Activated T-helper 2 cell treated with anti-CD3 and anti-CD28 coated beads, Interferon-gamma antibody, Interleukin-2, Interleukin-4, amounts not matched to agents 10 μg/mL and 5 μg/mL and 100 μg/mL, durations not matched to agents 14 hours and 24 hours and 36 hours (primary cell): Measurements from ENCODE around the gene TCP11X1. TPM values are rescaled to one million over a fixed set of nuclear protein-coding genes. Genes with fewer than 3 reads are reported as not detected.
"Not testable (repeated sequence)": the region's sequence is repeated elsewhere in the genome, so short reads cannot be mapped to it uniquely, and the experiment has no call there.

Source experiments
- DNase-seq: peaks from one replicate; pipeline ENCODE4 v3.0.0; 2021; ENCODE audit warnings: low spot score
- H3K27ac Mint-ChIP-seq: one replicate; pipeline ENCODE4 v1.8.0; 2021; ENCODE audit warnings: mixed read lengths
- H3K27me3 Mint-ChIP-seq: one replicate; pipeline ENCODE4 v1.8.0; 2021; ENCODE audit warnings: low read depth, mixed read lengths
- H3K36me3 Mint-ChIP-seq: one replicate; pipeline ENCODE4 v1.8.0; 2021; ENCODE audit warnings: low read depth, mixed read lengths
- H3K4me1 Mint-ChIP-seq: one replicate; pipeline ENCODE4 v1.8.0; 2021; ENCODE audit warnings: low read depth, mixed read lengths
- H3K4me3 Mint-ChIP-seq: one replicate; pipeline ENCODE4 v1.8.0; 2021; ENCODE audit warnings: low read depth, mild to moderate bottlenecking, moderate library complexity, mixed read lengths
- H3K9me3 Mint-ChIP-seq: one replicate; pipeline ENCODE4 v1.8.0; 2021; ENCODE audit warnings: mixed read lengths
- intact Hi-C: fragments of 100-400 bp; cut with micrococcal nuclease; formaldehyde crosslinking; loops from one replicate; pipeline ENCODE4 v1.15.1; 2023
- total RNA-seq: library from RNA; stranded (reverse); gene quantifications from 2 replicates; pipeline ENCODE4 v1.2.3, GENCODE V29; 2022

The TCP11X1 gene
- not detected in 2 replicates for total RNA-seq

GRCh38 chrX:102214986-102215385 is at the start of gene TCP11X1:
TCP11X1 (plus strand) TSS chrX:102215301.
- H3K4me3 Mint-ChIP-seq, DNase-seq, H3K27me3 Mint-ChIP-seq, H3K36me3 Mint-ChIP-seq, H3K27ac Mint-ChIP-seq, intact Hi-C loops, H3K9me3 Mint-ChIP-seq, H3K4me1 Mint-ChIP-seq: not testable (repeated sequence)

GRCh38 chrX:102185967-102186720 is 29.0 kb upstream of the TCP11X1 start:
- no peak overlapping the region for H3K4me3 Mint-ChIP-seq
- peaks cover 3% of the 10 kb centered on the region for H3K9me3 Mint-ChIP-seq
- intact Hi-C loops: no loop called here
- H3K27ac Mint-ChIP-seq: no peak overlapping the region
- H3K27me3 Mint-ChIP-seq: no peaks in the 10 kb centered on the region
- H3K36me3 Mint-ChIP-seq: no peaks in the 10 kb centered on the region
- no peak for DNase-seq
- no peaks in the 10 kb centered on the region for H3K4me1 Mint-ChIP-seq

DNA sequence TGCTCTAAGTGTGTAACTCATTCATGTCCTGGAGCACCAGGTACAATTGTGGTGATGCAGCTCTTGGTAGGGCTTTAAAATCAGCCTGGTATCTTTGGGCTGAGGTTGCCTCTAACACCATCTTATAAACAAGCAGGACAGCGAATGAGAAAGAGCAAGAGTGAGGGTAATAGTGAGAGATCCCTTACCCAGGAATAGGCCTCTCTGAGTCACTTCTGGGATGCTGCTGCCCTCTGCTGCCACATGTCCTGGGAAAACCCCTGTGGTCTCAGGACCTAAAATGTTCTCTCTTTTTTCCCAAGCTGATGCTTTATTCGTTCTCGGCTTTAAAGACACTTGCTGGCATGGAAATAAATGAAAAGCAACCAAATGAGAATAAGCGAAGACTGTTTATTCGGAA is 7.2 kb upstream of the TCP11X1 start:
- DNase-seq, H3K27me3 Mint-ChIP-seq, H3K9me3 Mint-ChIP-seq, H3K36me3 Mint-ChIP-seq, H3K4me3 Mint-ChIP-seq, H3K4me1 Mint-ChIP-seq, H3K27ac Mint-ChIP-seq, intact Hi-C loops: not testable (repeated sequence)

GRCh38 chrX:102216497-102216896 is 1.4 kb downstream of the TCP11X1 start:
- H3K9me3 Mint-ChIP-seq, H3K27me3 Mint-ChIP-seq, DNase-seq, H3K36me3 Mint-ChIP-seq, H3K27ac Mint-ChIP-seq, H3K4me1 Mint-ChIP-seq, H3K4me3 Mint-ChIP-seq, intact Hi-C loops: not testable (repeated sequence)

DNA sequence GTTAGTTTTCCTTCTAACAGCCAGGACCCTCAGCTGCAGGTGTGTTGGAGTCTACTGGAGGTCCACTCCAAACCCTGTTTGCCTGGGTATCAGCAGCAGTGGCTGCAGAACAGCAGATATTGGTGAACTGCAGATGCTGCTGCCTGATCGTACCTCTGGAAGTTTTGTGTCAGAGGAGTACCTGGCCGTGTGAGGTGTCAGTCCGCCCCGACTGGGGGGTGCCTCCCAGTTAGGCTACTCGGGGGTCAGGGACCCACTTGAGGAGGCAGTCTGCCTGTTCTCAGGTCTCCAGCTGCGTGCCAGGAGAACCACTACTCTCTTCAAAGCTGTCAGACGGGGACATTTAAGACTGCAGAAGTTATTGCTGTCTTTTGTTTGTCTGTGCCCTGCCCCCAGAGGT is 20.6 kb downstream of the TCP11X1 start:
- DNase-seq, H3K27ac Mint-ChIP-seq, H3K9me3 Mint-ChIP-seq, H3K4me3 Mint-ChIP-seq, H3K36me3 Mint-ChIP-seq, H3K27me3 Mint-ChIP-seq, H3K4me1 Mint-ChIP-seq, intact Hi-C loops: not testable (repeated sequence)

GRCh38 chrX:102240265-102240664 is 25.2 kb downstream of the TCP11X1 start:
- H3K4me1 Mint-ChIP-seq, H3K4me3 Mint-ChIP-seq, H3K27ac Mint-ChIP-seq, H3K27me3 Mint-ChIP-seq, intact Hi-C loops, H3K9me3 Mint-ChIP-seq, H3K36me3 Mint-ChIP-seq, DNase-seq: not testable (repeated sequence)

GRCh38 chrX:102246893-102247292 is 31.8 kb downstream of the TCP11X1 start, which contains the start of gene NXF2:
NXF2 (plus strand) TSS chrX:102247167; CDS start chrX:102307079, 59,912 bp downstream.
- H3K9me3 Mint-ChIP-seq, H3K4me3 Mint-ChIP-seq, intact Hi-C loops, H3K27ac Mint-ChIP-seq, H3K27me3 Mint-ChIP-seq, DNase-seq, H3K4me1 Mint-ChIP-seq, H3K36me3 Mint-ChIP-seq: not testable (repeated sequence)

DNA sequence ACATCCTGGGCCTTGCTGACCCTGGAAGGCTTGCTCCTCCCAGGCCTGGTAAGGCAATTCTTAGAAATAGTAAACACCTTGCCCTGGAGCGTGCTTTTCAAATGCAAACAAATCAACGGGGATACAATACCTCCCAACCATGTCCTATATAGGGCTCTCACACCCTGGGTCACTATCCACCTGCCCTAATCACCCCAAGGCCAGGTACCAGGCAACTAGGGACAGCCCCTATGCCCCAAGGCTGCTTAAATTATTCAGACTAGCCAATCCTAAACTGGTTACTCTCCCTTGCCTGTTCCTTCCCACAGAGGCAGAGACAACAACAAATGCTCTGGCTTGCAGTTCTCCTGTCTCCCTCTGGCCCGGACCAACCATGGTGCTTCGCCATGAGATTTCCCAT is 57.1 kb downstream of the TCP11X1 start:
- H3K4me3 Mint-ChIP-seq, H3K36me3 Mint-ChIP-seq, intact Hi-C loops, H3K4me1 Mint-ChIP-seq, H3K27me3 Mint-ChIP-seq, H3K27ac Mint-ChIP-seq, H3K9me3 Mint-ChIP-seq, DNase-seq: not testable (repeated sequence)

Other genes starting within 250 kb of the TCP11X1 start
- gene TCEAL2, start 89.6 kb upstream of the TCP11X1 start, total RNA-seq: not detected in 2 replicates
- gene TCEAL6, start 72.8 kb upstream of the TCP11X1 start, total RNA-seq: not detected in 2 replicates
- 1.9 and 2.8 TPM in 2 replicates for gene BEX5, start 59.3 kb upstream of the TCP11X1 start, total RNA-seq
- not detected in 2 replicates for gene NXF2, start 31.9 kb downstream of the TCP11X1 start, total RNA-seq
- not detected in 2 replicates for gene NXF2B, start 224.7 kb downstream of the TCP11X1 start, total RNA-seq